Measurements from ENCODE around the gene RIBC2. TPM values are rescaled to one million over a fixed set of nuclear protein-coding genes. Genes with fewer than 3 reads are reported as not detected.

RIBC2 gene
- total RNA-seq, 2 experiments from 2014 or later = 0.78 TPM; not detected in 1

DNA sequence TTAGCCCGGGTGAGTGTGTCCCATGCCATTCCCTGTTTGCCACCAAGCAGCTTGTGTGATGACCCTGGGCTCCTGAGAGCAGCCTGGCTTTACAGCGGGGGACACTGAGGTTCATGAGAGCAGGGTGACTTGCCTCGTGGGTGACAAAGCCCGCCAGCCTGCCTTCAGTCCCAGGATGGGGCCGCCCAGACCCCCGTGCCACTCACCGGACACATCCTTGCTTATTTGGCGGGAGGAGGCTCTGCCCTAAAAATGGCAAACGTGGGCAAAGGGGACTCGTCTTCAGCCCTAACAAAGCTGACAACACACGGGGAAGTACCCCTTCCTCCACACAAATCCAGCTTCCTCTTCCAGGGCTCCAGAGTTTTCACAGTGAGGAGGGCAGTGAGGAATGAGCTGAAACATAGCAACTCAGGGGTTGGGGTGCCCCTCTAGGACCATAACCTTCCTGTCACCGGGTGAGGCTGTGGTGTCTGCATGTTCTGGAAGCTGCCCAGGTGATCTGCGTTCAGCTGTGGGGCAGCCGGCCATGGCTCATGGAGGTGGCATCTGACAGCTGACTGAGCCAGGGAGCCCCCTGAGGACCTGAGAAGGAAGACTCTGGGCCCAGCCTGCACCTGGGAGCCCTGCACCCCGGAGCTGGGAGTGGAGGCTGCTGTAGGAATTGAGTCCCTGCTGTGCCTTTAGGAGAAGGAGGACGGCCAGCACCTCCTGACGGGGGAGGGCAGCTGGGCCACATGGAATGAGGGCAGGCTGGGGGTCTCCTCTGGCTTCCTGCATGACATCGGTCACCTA is 16.7 kb downstream of the RIBC2 start:
- no peaks in the 10 kb centered on the region for H3K79me2 ChIP-seq (ENCODE audit: insufficient read depth, low read depth, low read length)
- no peak overlapping the region for H2AFZ ChIP-seq (ENCODE audit: low read length)
- H3K4me1 ChIP-seq (ENCODE audit: insufficient read depth, low read length, poor library complexity, severe bottlenecking) = no peaks in the 10 kb centered on the region
- TF ChIP-seq EZH2phosphoT487 (IDR thresholded peaks at IDR 0.05; ENCODE audit: borderline replicate concordance, low read depth, low read length) (no peak), CTCF (conservative IDR thresholded peaks at IDR 0.05; ENCODE audit: low read length) (no peak)
- no peak for DNase-seq (ENCODE audit: low spot score)
- POLR2A ChIA-PET = no interaction called here
- intact Hi-C loops (cut with micrococcal nuclease; ENCODE audit: unreplicated experiment) = no loop called here
- H3K4me3 ChIP-seq (ENCODE audit: low read depth, low read length, poor library complexity, severe bottlenecking) = no peak overlapping the region
- H4K20me1 ChIP-seq (ENCODE audit: insufficient read depth, low read length) = no peaks in the 10 kb centered on the region
- no peak overlapping the region for H3K4me2 ChIP-seq (ENCODE audit: low read length)
- H3K27ac ChIP-seq (ENCODE audit: low read depth, low read length, poor library complexity, severe bottlenecking) = no peak overlapping the region
- no peaks in the 10 kb centered on the region for H3K36me3 ChIP-seq (ENCODE audit: insufficient read depth, low read length)
- no TSS peak for BruUV-seq (replicated peaks)
- no peaks in the 10 kb centered on the region for H3K9me3 ChIP-seq (ENCODE audit: low read length)
- CTCF ChIA-PET (ENCODE audit: unreplicated experiment) = no interaction called here
- no peaks in the 10 kb centered on the region for H3K9me2 ChIP-seq (ENCODE audit: insufficient read depth, low read length)

- no peak overlapping the region for H3K27ac ChIP-seq (ENCODE audit: low read depth, low read length, poor library complexity, severe bottlenecking)
- DNase-seq (ENCODE audit: low spot score) = no peak
- TF ChIP-seq CTCF (conservative IDR thresholded peaks at IDR 0.05; ENCODE audit: low read length) (no peak), EZH2phosphoT487 (IDR thresholded peaks at IDR 0.05; ENCODE audit: borderline replicate concordance, low read depth, low read length) (no peak)
- ChIA-PET POLR2A (no interaction called here), CTCF (ENCODE audit: unreplicated experiment) (no interaction called here)
- no peak overlapping the region for H2AFZ ChIP-seq (ENCODE audit: low read length)
- no peaks in the 10 kb centered on the region for H3K79me2 ChIP-seq (ENCODE audit: insufficient read depth, low read depth, low read length)
- no peaks in the 10 kb centered on the region for H3K36me3 ChIP-seq (ENCODE audit: insufficient read depth, low read length)
- no TSS peak for BruUV-seq (replicated peaks)
- H3K4me2 ChIP-seq (ENCODE audit: low read length) = no peak overlapping the region
- H3K4me3 ChIP-seq (ENCODE audit: low read depth, low read length, poor library complexity, severe bottlenecking) = no peak overlapping the region
- no peaks in the 10 kb centered on the region for H4K20me1 ChIP-seq (ENCODE audit: insufficient read depth, low read length)
- H3K9me3 ChIP-seq (ENCODE audit: low read length) = no peaks in the 10 kb centered on the region
- intact Hi-C loops (cut with micrococcal nuclease; ENCODE audit: unreplicated experiment) = no loop called here
- H3K9me2 ChIP-seq (ENCODE audit: insufficient read depth, low read length) = no peaks in the 10 kb centered on the region
- no peaks in the 10 kb centered on the region for H3K4me1 ChIP-seq (ENCODE audit: insufficient read depth, low read length, poor library complexity, severe bottlenecking)
These were observed 17.4 kb downstream of the RIBC2 start for GRCh38 chr22:45430871-45431270.

- BruUV-seq (replicated peaks) = no TSS peak
- intact Hi-C loops (cut with micrococcal nuclease; ENCODE audit: unreplicated experiment) = loop anchor here (1.0 to 2.0 kb wide), 2 partner anchors 166 to 332 kb away; no protein-coding TSS in a partner anchor
- Histone ChIP-seq H4K20me1 (ENCODE audit: insufficient read depth, low read length) (no peaks in the 10 kb centered on the region), H3K4me2 (ENCODE audit: low read length) (no peak overlapping the region), H3K79me2 (ENCODE audit: insufficient read depth, low read depth, low read length) (no peaks in the 10 kb centered on the region), H3K4me1 (ENCODE audit: insufficient read depth, low read length, poor library complexity, severe bottlenecking) (no peaks in the 10 kb centered on the region), H3K27ac (ENCODE audit: low read depth, low read length, poor library complexity, severe bottlenecking) (no peak overlapping the region), H3K9me2 (ENCODE audit: insufficient read depth, low read length) (no peaks in the 10 kb centered on the region), H3K36me3 (ENCODE audit: insufficient read depth, low read length) (no peaks in the 10 kb centered on the region), H3K9me3 (ENCODE audit: low read length) (no peaks in the 10 kb centered on the region), H2AFZ (ENCODE audit: low read length) (no peak overlapping the region), H3K4me3 (ENCODE audit: low read depth, low read length, poor library complexity, severe bottlenecking) (no peak overlapping the region)
- ChIA-PET POLR2A (no interaction called here), CTCF (ENCODE audit: unreplicated experiment) (no interaction called here)
- no peak for DNase-seq (ENCODE audit: low spot score)
- no peak for TF ChIP-seq CTCF (conservative IDR thresholded peaks at IDR 0.05; ENCODE audit: low read length)
- no peak for TF ChIP-seq EZH2phosphoT487 (IDR thresholded peaks at IDR 0.05; ENCODE audit: borderline replicate concordance, low read depth, low read length)
These were observed 21.5 kb downstream of the RIBC2 start for GRCh38 chr22:45434981-45435380.
